Myocyte (in vitro differentiated cells): Measurements from ENCODE around the gene PRKAB1. TPM values are rescaled to one million over a fixed set of nuclear protein-coding genes. Genes with fewer than 3 reads are reported as not detected.
A peak's percentile ranks its signal among the peaks of the same experiment; 100 is the strongest.
"Not testable (repeated sequence)": the region's sequence is repeated elsewhere in the genome, so short reads cannot be mapped to it uniquely, and the experiment has no call there.

Experiments
- DNase-seq: peaks from one replicate; pipeline ENCODE4 v3.0.0-alpha.2; 2012; ENCODE audit warnings: low read depth
- polyA plus RNA-seq: library from polyadenylated mRNA; unstranded; fragments of >200 nt; gene quantifications from one replicate; pipeline ENCODE4 v1.2.1, GENCODE V29; 2012; ENCODE audit warnings: missing spikeins
- total RNA-seq: library from RNA; depleted of rRNA; stranded (reverse); fragments of >200 nt; gene quantifications from 2 replicates; pipeline ENCODE4 v1.2.3, GENCODE V29; 2014

The PRKAB1 gene
- 16.6 and 17.3 TPM in 2 replicates for total RNA-seq
- 26.2 TPM for polyA plus RNA-seq

GRCh38 chr12:119667577-119668323 lies at the start of gene PRKAB1:
PRKAB1 (plus strand) TSS chr12:119668133; CDS start chr12:119668245, 112 bp downstream.
- DNase-seq: peak; percentile 98

GRCh38 chr12:119618328-119618896 lies 49.5 kb upstream of the PRKAB1 start:
- not testable (repeated sequence) for DNase-seq

GRCh38 chr12:119620490-119620889 lies 47.4 kb upstream of the PRKAB1 start:
- DNase-seq: no peak

- DNase-seq: no peak
Measured at GRCh38 chr12:119621878-119622277, 46.1 kb upstream of the PRKAB1 start.

GRCh38 chr12:119624966-119625365 lies 43.0 kb upstream of the PRKAB1 start:
- DNase-seq: peak; percentile 73

- peak; percentile 39 for DNase-seq
Measured at GRCh38 chr12:119627019-119627643, 40.8 kb upstream of the PRKAB1 start.

GRCh38 chr12:119627686-119628085 lies 40.2 kb upstream of the PRKAB1 start:
- DNase-seq: no peak

- DNase-seq: no peak
Measured at GRCh38 chr12:119630223-119630780, 37.6 kb upstream of the PRKAB1 start.

GRCh38 chr12:119630962-119631550 lies 36.9 kb upstream of the PRKAB1 start:
- DNase-seq: no peak

GRCh38 chr12:119631930-119632678 lies 35.8 kb upstream of the PRKAB1 start:
- DNase-seq: no peak

- no peak for DNase-seq
Measured at GRCh38 chr12:119634743-119635142, 33.2 kb upstream of the PRKAB1 start.

GRCh38 chr12:119642986-119643385 lies 24.9 kb upstream of the PRKAB1 start:
- DNase-seq: no peak

GRCh38 chr12:119644930-119645329 lies 23.0 kb upstream of the PRKAB1 start:
- peak; percentile 89 for DNase-seq

GRCh38 chr12:119645535-119646059 lies 22.3 kb upstream of the PRKAB1 start:
- no peak for DNase-seq

- peak; percentile 53 for DNase-seq
Measured at GRCh38 chr12:119649202-119649808, 18.6 kb upstream of the PRKAB1 start.

GRCh38 chr12:119652665-119653064 lies 15.3 kb upstream of the PRKAB1 start:
- DNase-seq: no peak

GRCh38 chr12:119657001-119657400 lies 10.9 kb upstream of the PRKAB1 start:
- DNase-seq: not testable (repeated sequence)

- DNase-seq: not testable (repeated sequence)
Measured at GRCh38 chr12:119658166-119658565, 9.8 kb upstream of the PRKAB1 start.

- DNase-seq: peak; percentile 28
Measured at GRCh38 chr12:119659289-119659897, 8.5 kb upstream of the PRKAB1 start.

GRCh38 chr12:119660076-119660475 lies 7.9 kb upstream of the PRKAB1 start:
- no peak for DNase-seq
